ENCODE data around the gene KLHL20.
"Not testable (repeated sequence)": the region's sequence is repeated elsewhere in the genome, so short reads cannot be mapped to it uniquely, and the experiment has no call there.

Gene KLHL20

DNA sequence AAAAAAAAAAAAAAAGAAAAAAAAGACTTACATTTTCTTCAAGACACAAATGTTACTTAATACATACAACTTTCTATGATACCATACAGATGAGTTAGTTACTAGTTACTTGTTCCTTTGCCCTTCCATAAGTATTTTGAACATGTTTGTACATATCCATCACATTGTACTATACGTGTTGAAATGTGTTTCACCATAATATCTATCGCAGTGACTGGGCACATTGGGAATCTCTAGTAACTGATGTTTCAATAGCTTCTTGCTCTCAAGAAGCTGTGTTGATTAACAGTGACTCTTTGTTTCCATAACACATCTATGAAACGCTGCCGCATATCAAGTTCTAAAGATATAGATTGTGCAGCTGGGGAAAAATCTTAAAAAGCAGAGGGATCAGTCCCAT is 42.9 kb downstream of the KLHL20 start:
- no peaks in the 10 kb centered on the region for H3K27me3 ChIP-seq (ENCODE audit: control insufficient read depth, insufficient read depth, low read length)
- H3K9ac ChIP-seq (ENCODE audit: low read depth, low read length): no peak overlapping the region
- H3K36me3 ChIP-seq (ENCODE audit: control insufficient read depth, insufficient read depth, low read length): peaks cover 16% of the 10 kb centered on the region
- no peaks in the 10 kb centered on the region for H3K4me1 ChIP-seq (ENCODE audit: control insufficient read depth, insufficient read depth, low read length)
- no peaks in the 10 kb centered on the region for H3K9me3 ChIP-seq (ENCODE audit: control insufficient read depth, insufficient read depth, low read length)
- H3K4me3 ChIP-seq (ENCODE audit: low read depth, low read length): no peak overlapping the region

DNA sequence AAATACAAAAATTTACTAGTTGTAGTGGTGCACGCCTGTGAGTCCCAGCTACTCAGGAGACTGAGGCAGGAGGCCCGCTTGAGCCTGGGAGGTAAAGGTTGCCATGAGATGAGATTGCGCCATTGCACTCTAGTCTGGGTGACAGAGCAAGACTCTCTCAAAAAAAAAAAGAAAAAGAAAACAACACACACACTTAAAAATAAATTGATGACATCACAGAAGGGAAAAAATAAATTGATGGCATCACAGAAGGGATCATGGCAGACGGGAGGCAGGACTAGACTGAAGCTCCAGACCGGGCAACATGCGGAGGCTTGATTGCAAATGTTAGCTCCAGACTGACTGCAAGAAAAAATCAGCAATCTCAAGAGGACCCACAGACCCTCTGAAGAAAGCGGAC is 43.3 kb downstream of the KLHL20 start:
- H3K4me3 ChIP-seq (ENCODE audit: low read depth, low read length): no peak overlapping the region
- no peak overlapping the region for H3K9ac ChIP-seq (ENCODE audit: low read depth, low read length)
- no peaks in the 10 kb centered on the region for H3K9me3 ChIP-seq (ENCODE audit: control insufficient read depth, insufficient read depth, low read length)
- no peaks in the 10 kb centered on the region for H3K27me3 ChIP-seq (ENCODE audit: control insufficient read depth, insufficient read depth, low read length)
- no peaks in the 10 kb centered on the region for H3K4me1 ChIP-seq (ENCODE audit: control insufficient read depth, insufficient read depth, low read length)
- peaks cover 16% of the 10 kb centered on the region for H3K36me3 ChIP-seq (ENCODE audit: control insufficient read depth, insufficient read depth, low read length)

DNA sequence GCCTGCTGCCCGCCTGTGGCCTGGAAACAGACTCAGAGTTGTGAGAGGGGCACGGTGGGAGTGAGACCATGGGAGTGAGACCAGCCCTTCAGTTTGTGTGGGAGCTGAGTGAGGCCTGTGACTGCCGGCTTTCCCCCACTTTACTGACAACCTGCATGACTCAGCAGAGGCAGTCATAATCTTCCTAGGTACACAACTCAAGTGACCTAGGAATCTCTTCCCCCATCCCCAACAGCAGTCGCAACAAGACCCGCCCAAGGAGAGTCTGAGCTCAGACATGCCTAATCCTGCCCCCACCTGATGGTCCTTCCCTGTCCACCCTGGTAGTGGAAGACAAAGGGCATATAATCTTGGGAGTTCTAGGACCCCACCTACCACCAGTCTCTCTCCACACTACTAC is 44.2 kb downstream of the KLHL20 start:
- H3K36me3 ChIP-seq (ENCODE audit: control insufficient read depth, insufficient read depth, low read length): peaks cover 16% of the 10 kb centered on the region
- H3K9ac ChIP-seq (ENCODE audit: low read depth, low read length): no peak overlapping the region
- H3K4me1 ChIP-seq (ENCODE audit: control insufficient read depth, insufficient read depth, low read length): no peaks in the 10 kb centered on the region
- H3K27me3 ChIP-seq (ENCODE audit: control insufficient read depth, insufficient read depth, low read length): no peaks in the 10 kb centered on the region
- no peaks in the 10 kb centered on the region for H3K9me3 ChIP-seq (ENCODE audit: control insufficient read depth, insufficient read depth, low read length)
- no peak overlapping the region for H3K4me3 ChIP-seq (ENCODE audit: low read depth, low read length)

DNA sequence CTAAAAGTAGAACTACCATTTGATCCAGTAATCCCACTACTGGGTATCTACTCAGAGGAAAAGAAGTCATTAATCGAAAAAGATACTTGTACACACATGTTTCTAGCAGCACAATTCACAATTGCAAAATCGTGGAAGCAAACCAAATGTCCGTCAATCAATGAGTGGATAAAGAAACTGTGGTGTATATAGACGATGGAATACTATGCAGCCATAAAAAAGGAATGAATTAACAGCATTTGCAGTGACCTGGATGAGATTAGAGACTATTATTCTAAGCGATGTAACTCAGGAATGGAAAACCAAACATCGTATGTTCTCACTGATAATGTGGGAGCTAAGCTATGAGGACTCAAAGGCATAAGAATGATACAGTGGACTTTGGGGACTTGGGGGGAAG is 49.5 kb downstream of the KLHL20 start:
- not testable (repeated sequence) for H3K9ac ChIP-seq (ENCODE audit: low read depth, low read length); H3K36me3 ChIP-seq (ENCODE audit: control insufficient read depth, insufficient read depth, low read length); H3K27me3 ChIP-seq (ENCODE audit: control insufficient read depth, insufficient read depth, low read length); H3K4me1 ChIP-seq (ENCODE audit: control insufficient read depth, insufficient read depth, low read length); H3K4me3 ChIP-seq (ENCODE audit: low read depth, low read length); H3K9me3 ChIP-seq (ENCODE audit: control insufficient read depth, insufficient read depth, low read length)

DNA sequence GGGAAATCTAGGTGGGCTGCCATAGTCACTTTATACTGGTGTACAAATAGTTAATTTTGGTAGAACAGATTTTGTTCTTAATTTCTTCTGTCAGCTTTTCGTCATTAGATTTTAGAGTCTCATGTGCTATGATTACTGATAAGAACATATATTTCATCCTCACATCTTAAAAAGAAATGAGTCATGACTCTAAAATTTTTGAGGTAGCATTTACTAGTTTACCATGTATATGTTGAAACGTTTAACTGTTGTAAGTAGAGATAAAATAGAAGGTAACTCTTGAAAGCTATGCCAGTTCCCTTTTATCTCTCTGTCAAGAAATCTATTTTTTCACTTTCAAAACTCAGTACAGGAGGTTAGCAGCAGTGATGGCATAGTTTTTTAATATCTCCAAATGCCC is 53.4 kb downstream of the KLHL20 start:
- H3K9ac ChIP-seq (ENCODE audit: low read depth, low read length): no peak overlapping the region
- no peak overlapping the region for H3K4me3 ChIP-seq (ENCODE audit: low read depth, low read length)
- H3K27me3 ChIP-seq (ENCODE audit: control insufficient read depth, insufficient read depth, low read length): no peaks in the 10 kb centered on the region
- no peaks in the 10 kb centered on the region for H3K36me3 ChIP-seq (ENCODE audit: control insufficient read depth, insufficient read depth, low read length)
- no peaks in the 10 kb centered on the region for H3K4me1 ChIP-seq (ENCODE audit: control insufficient read depth, insufficient read depth, low read length)
- H3K9me3 ChIP-seq (ENCODE audit: control insufficient read depth, insufficient read depth, low read length): no peaks in the 10 kb centered on the region

DNA sequence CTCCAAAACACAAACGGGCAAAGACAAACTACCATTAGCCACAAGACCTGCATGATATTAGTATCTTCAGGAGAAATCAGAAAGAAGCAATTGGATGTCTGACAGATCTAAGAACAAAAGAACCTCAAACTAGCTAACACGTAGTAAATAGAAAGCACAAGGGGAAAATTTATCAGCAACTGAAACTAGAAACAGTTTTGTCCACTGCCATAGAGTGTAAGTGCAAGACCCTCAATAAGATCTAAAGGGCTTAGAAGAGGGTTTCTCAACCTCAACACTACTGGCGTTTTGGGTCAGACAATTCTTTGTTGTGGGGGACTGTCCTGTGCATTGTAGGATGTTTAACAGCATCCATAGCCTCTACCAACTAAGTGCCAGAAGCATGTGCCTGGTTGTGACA is 54.0 kb downstream of the KLHL20 start:
- no peaks in the 10 kb centered on the region for H3K27me3 ChIP-seq (ENCODE audit: control insufficient read depth, insufficient read depth, low read length)
- H3K4me1 ChIP-seq (ENCODE audit: control insufficient read depth, insufficient read depth, low read length): no peaks in the 10 kb centered on the region
- H3K9me3 ChIP-seq (ENCODE audit: control insufficient read depth, insufficient read depth, low read length): no peaks in the 10 kb centered on the region
- H3K9ac ChIP-seq (ENCODE audit: low read depth, low read length): no peak overlapping the region
- H3K4me3 ChIP-seq (ENCODE audit: low read depth, low read length): no peak overlapping the region
- H3K36me3 ChIP-seq (ENCODE audit: control insufficient read depth, insufficient read depth, low read length): no peaks in the 10 kb centered on the region

DNA sequence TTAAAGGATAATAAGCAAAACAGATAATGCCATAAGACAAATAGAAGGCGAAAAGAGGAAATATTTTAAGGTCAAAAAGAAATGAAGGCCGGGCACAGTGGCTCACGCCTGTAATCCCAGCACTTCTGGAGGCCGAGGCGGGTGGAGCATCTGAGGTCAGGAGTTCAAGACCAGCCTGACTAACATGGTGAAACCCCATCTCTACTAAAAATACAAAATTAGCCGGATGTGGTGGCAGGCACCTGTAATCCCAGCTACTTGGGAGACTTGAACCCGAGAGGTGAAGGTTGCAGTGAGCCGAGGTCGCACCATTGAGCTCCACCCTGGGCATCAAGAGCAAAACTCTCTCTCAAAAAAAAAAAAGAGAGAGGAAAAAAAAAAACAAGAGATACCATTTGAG is 55.5 kb downstream of the KLHL20 start:
- not testable (repeated sequence) for H3K9ac ChIP-seq (ENCODE audit: low read depth, low read length); H3K27me3 ChIP-seq (ENCODE audit: control insufficient read depth, insufficient read depth, low read length); H3K36me3 ChIP-seq (ENCODE audit: control insufficient read depth, insufficient read depth, low read length); H3K4me1 ChIP-seq (ENCODE audit: control insufficient read depth, insufficient read depth, low read length); H3K9me3 ChIP-seq (ENCODE audit: control insufficient read depth, insufficient read depth, low read length); H3K4me3 ChIP-seq (ENCODE audit: low read depth, low read length)

DNA sequence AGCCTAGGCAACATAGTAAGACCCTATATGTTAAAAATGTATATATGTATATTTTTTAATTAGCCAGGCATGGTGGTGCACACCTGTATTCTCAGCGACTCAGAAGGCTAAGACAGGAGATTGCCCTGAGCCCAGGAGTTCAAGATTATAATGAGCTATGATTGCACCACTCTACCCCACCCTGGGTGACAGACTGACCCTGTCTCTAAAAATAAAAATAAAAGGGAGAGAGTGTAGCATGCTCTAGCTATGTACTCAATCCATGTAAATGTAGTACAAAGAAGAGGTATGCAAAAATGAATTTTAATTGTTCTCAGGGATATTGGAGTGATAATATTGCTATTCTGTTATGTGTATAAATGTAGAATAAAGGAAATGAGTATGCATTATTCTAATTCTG is 56.8 kb downstream of the KLHL20 start:
- no peaks in the 10 kb centered on the region for H3K4me1 ChIP-seq (ENCODE audit: control insufficient read depth, insufficient read depth, low read length)
- no peaks in the 10 kb centered on the region for H3K36me3 ChIP-seq (ENCODE audit: control insufficient read depth, insufficient read depth, low read length)
- no peaks in the 10 kb centered on the region for H3K9me3 ChIP-seq (ENCODE audit: control insufficient read depth, insufficient read depth, low read length)

DNA sequence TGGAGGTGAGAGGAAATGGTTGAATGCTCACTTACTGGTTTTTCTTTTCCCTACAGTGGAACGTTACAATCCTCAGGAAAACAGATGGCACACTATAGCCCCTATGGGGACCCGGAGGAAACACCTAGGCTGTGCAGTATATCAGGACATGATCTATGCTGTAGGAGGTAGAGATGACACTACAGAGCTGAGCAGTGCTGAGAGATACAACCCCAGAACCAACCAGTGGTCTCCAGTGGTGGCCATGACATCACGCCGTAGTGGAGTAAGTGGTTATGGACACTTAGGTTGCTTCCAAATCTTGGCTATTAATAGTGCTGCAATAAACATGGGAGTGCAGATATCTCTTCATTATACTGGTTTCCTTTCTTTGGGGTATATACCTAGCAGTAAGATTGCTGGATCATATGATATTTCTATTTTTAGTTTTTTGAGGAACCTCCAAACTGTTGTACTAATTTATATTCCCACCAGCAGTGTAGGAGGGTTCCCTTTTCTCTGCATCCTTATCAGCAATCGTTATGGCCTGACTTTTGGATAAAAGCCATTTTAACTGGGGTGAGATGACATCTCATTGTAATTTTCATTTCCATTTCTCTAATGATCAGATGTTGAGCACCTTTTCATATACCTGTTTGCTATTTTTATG is 60.9 kb downstream of the KLHL20 start:
- Histone ChIP-seq H3K4me3 (ENCODE audit: low read depth, low read length) (no peak overlapping the region), H3K9ac (ENCODE audit: low read depth, low read length) (no peak overlapping the region), H3K9me3 (ENCODE audit: control insufficient read depth, insufficient read depth, low read length) (no peaks in the 10 kb centered on the region), H3K27me3 (ENCODE audit: control insufficient read depth, insufficient read depth, low read length) (no peaks in the 10 kb centered on the region), H3K4me1 (ENCODE audit: control insufficient read depth, insufficient read depth, low read length) (no peaks in the 10 kb centered on the region), H3K36me3 (ENCODE audit: control insufficient read depth, insufficient read depth, low read length) (no peaks in the 10 kb centered on the region)

More for the DNA sequence above, 56.8 kb downstream of the KLHL20 start:
- H3K4me3 ChIP-seq (ENCODE audit: low read depth, low read length): no peak overlapping the region
- no peak overlapping the region for H3K9ac ChIP-seq (ENCODE audit: low read depth, low read length)
- H3K27me3 ChIP-seq (ENCODE audit: control insufficient read depth, insufficient read depth, low read length): no peaks in the 10 kb centered on the region

DNA sequence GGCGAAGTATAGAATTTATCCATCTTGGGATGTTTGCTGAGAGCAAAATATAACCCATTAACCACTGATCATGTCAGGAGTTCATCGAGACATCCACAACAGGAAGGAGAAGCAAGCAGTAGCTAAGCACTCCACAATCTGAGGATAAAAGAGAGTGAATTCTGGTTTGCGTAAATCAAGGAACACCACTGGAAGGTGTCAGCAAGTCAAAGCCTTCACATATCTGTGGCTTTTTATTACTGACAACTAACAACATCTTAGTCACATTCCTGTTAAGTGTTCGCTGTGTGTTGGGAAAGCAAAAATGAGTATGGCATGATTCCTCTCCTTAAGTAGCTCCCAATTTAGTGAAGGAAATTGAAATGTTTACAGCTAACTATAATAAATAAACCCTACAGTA is 65.2 kb downstream of the KLHL20 start:
- H3K9me3 ChIP-seq (ENCODE audit: control insufficient read depth, insufficient read depth, low read length): no peaks in the 10 kb centered on the region
- no peak overlapping the region for H3K9ac ChIP-seq (ENCODE audit: low read depth, low read length)
- H3K27me3 ChIP-seq (ENCODE audit: control insufficient read depth, insufficient read depth, low read length): no peaks in the 10 kb centered on the region
- H3K36me3 ChIP-seq (ENCODE audit: control insufficient read depth, insufficient read depth, low read length): no peaks in the 10 kb centered on the region
- H3K4me1 ChIP-seq (ENCODE audit: control insufficient read depth, insufficient read depth, low read length): no peaks in the 10 kb centered on the region
- H3K4me3 ChIP-seq (ENCODE audit: low read depth, low read length): no peak overlapping the region

DNA sequence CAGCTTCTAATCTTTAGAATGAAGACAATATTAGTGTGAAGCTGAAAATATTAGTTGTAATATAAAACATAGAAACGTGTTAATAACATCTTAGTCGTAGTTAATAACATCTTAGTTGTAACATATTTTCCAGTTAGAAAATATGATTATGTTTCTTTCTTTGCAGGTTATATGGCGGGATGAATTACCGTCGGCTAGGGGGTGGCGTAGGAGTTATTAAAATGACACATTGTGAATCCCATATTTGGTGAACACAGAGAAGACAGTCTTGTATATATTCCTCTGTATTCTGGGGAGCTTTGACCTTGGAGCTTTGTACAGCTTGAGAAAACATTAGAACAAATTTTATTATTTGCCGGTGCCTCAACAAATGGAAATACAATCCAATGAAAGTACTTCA is 70.2 kb downstream of the KLHL20 start:
- Histone ChIP-seq H3K4me1 (ENCODE audit: control insufficient read depth, insufficient read depth, low read length) (no peaks in the 10 kb centered on the region), H3K9me3 (ENCODE audit: control insufficient read depth, insufficient read depth, low read length) (no peaks in the 10 kb centered on the region), H3K27me3 (ENCODE audit: control insufficient read depth, insufficient read depth, low read length) (no peaks in the 10 kb centered on the region), H3K9ac (ENCODE audit: low read depth, low read length) (no peak overlapping the region), H3K4me3 (ENCODE audit: low read depth, low read length) (no peak overlapping the region), H3K36me3 (ENCODE audit: control insufficient read depth, insufficient read depth, low read length) (no peaks in the 10 kb centered on the region)

DNA sequence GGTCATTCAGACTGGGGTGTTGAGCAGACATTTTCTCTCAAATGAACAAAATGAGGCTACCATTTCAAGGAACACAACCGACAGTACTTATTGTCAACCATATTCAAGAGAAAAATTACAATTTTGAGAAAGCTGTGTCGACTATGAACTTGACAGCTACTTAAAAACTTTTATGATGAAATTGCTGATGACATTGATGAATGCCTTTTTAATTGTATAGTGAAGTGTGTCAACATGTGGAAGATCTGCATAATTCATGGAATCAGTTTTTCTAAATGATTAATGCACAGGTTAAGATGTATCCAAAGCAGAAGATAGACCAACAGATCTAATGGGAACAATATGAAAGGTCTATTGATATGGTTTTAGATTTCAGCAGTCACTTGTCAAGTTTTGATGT is 75.1 kb downstream of the KLHL20 start:
- no peaks in the 10 kb centered on the region for H3K27me3 ChIP-seq (ENCODE audit: control insufficient read depth, insufficient read depth, low read length)
- no peak overlapping the region for H3K4me3 ChIP-seq (ENCODE audit: low read depth, low read length)
- no peaks in the 10 kb centered on the region for H3K9me3 ChIP-seq (ENCODE audit: control insufficient read depth, insufficient read depth, low read length)
- no peak overlapping the region for H3K9ac ChIP-seq (ENCODE audit: low read depth, low read length)
- no peaks in the 10 kb centered on the region for H3K4me1 ChIP-seq (ENCODE audit: control insufficient read depth, insufficient read depth, low read length)
- no peaks in the 10 kb centered on the region for H3K36me3 ChIP-seq (ENCODE audit: control insufficient read depth, insufficient read depth, low read length)

Measured in iPS-15b (cell line).